NK-92 (cell line): ENCODE measurements around the gene TMEM200A.
"Not testable (repeated sequence)": the region's sequence is repeated elsewhere in the genome, so short reads cannot be mapped to it uniquely, and the experiment has no call there.

Source experiments
- DNase-seq: peaks from one replicate; lab custom pipeline; 2025; ENCODE audit not compliant: unreplicated experiment; lab: John Stamatoyannopoulos, UW

TMEM200A gene

DNA sequence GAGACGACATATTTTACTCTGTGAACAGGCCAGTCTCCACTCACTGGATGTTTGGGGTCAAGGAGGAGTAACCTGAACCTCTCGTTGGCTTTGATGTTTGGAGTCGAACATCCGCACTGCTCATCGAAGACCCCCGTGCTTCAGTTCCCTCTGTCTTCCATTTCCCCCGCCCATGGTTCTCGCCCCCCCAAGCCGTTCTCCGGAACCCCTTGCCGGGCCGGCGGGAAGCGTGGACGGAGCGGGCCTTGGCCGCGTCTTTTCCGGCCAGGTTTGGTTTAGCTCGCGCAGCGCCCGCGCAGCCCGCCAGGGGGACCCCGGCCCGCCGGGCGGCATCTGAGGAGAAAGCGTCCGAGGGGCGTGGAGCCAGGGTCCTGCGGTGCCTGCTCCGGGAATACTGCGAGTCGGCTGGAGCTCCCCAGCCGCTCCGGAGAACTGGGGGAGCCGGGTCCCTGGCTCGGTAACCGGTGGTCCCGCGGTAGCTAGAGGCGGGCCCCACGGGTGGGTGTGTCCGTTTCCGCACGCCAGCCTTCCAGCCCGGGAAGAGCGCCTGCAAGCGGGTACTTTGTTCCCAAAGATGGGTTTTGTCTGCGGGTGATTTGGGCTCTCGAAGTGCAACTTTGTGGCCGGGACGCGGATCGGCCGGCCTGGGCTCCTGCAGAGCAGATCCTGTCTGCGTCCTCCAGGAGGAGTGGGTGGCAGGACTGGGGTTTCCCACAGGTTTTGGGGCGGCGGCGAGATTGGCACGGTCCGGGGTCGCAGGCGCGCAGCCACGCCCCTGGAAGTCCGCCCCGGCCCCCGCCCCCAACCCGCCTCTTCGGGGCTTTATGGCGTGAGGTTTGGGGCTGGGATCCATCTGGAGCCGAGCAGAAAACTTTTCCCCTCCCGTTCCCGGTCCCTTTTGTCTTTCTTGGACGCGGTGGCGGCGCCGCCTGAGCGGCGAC lies at the start of gene TMEM200A:
Gene TMEM200A, plus strand, starts transcription at position 852 of the 941 bp plus-strand sequence. CDS start 74,406 bp downstream, outside the sequence.
- DNase-seq = no peak

DNA sequence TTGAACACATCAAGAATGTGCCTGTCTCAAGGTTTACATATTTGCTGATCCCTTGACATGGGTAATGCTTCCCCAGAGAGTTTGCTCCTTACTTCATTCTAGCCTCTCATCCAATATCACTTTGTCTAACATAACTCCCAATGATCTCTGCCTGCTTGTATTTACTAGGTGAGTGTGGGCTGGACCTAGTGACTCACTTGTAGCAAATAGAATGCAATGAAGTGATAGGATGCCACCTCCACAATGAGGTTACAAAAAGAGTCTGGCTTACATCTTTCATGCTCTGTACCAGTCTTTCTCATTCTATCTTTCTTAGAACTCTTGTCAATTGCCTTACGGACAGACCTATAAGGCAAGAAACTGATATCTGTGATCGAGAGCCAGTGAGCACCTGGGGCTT lies 44.9 kb upstream of the TMEM200A start:
- DNase-seq = no peak

DNA sequence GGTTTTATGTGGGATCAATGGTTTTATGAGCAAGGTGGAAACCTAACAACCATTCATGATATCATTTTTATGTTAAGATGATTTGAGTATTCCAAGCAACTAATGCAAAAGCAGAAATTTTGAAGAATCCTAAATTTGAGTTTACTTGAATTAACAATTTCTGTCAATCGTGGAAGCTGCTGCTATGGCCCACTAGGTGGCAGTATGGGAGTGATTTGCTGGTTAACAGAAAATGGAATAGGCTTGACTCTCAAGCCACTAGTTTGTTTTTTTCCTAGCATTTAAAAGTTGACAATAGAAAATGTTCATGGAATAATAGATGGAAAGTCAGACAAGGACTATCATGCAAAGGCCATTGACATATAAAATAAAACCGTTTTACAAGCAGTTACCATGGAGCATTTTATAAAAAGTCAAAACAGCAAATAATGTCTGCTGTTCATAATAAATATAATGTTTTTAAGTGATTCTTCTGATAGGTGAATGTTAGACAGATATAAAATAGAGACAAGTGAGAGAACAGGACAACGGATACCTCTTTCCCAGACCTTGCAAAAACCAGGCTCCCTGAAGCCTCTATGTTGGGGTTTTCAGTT lies 43.0 kb upstream of the TMEM200A start:
- DNase-seq = no peak

DNA sequence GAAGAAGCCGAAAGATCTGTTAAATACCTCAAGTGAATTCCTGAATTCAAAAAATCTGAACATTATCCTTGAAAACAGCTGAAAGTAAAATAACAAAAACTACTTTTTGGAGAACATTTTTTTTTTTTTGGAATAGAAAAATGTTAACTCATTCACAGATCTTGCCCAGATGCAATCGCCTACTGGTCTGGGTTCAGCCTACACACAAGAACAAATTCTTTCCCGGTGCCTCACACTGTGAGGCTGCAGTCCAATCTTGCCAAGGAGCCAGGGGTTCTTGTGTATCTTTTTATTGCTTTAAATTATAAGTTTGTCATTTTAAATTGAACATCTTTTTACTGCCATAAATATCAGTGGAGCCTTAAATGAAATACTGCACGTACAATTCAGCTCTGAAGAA lies 41.2 kb upstream of the TMEM200A start:
- DNase-seq = no peak

DNA sequence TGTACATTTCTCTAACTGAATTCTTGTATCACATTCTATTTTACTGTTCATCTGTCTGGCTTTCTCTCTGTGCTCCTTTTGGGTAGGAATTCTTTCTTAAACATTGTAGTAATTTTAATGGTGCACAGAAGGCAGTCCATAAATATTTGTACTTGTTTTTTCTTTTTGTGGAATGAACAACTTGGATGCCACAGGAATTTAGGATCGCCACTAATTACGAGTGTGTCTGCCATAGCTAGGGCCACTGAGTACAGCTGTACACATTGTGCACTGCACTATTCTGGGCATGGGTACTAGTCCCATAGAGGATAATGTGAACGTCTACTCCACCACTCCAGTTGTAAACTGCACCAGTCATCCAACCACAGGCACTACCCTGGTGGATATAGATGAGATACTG lies 39.3 kb upstream of the TMEM200A start:
- DNase-seq = no peak

DNA sequence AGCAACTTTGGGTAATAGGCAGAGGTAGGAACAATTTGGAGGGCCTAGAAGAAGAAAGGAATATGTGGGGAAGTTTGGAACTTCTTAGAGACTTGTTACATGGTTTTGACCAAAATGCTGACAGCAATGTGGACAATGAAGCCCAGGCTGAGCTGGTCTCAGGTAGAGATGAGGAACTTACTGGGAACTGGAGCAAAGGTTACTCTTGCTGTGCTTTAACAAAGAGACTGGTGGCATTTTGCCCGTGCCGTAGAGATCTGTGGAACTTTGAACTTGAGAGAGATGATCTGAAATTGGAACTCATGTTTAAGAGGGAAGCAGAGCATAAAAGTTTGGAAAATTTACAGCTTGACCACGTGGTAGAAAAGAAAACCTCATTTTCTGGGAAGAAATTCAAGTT lies 28.3 kb upstream of the TMEM200A start:
- DNase-seq = no peak

DNA sequence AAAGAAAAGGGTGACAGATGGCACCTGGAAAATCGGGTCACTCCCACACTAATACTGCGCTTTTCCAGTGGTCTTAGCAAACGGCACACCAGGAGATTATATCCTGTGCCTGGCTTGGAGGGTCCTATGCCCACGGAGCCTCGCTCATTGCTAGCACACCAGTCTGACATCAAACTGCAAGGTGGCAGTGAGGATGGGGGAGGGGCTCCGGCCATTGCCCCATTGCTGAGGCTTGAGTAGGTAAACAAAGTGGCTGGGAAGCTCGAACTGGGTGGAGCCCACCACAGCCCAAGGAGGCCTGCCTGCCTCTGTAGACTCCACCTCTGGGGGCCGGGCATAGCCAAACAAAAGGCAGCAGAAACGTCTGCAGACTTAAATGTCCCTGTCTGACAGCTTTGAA lies 19.5 kb upstream of the TMEM200A start:
- DNase-seq = not testable (repeated sequence)

DNA sequence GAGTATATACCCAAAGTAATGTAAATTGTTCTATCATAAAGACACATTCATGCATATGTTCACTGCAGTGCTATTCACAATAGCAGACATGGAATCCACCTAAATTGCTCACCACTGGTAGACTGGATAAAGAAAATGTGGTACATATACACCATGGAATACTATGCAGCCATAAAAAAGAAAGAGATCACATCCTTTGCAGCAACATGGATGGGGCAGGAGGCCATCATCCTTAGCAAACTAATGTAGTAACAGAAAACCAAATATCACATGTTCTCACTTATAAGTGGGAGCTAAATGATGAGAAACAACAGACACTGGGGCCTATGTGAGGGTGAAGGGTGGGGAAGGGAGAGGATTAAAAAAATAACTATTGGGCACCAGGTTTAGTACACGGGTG lies 11.5 kb upstream of the TMEM200A start:
- DNase-seq = no peak

DNA sequence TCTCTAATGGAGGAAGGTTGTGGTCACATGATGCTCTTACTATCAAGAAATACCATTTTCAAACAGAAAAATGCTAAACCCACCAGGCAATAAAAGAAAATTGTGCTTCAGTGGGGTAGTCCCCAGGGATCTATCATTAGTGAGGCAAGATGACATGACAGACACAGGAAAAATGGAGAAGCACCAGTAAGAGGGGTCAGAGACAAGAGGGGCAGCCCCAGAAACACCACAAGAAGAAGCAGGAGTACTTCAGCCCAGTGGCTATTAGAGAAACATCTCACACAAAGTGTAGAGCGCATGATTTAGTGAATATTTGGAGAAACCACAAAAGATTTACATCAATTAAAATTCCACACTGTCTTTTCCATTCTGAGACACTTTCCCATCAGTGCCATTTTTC lies 10.2 kb upstream of the TMEM200A start:
- no peak for DNase-seq

DNA sequence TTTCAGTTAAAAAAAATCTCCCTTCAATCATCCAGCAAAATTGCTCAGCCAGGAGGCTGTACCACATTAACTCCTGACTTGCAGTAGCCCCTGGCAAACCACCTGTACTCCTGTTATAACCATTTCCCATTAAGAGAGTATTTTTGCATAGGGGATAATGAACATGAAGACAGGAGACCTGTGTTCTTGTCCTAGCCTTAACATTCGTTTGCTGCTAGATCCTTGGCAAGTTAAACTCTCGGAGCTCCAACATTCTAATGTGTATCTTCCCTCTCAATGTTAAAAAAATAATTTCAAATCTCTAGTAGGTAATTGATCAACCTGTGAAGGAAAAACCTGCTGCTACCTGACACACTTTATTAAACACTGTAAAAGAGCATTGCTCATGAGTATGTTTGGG lies 8.4 kb upstream of the TMEM200A start:
- no peak for DNase-seq

DNA sequence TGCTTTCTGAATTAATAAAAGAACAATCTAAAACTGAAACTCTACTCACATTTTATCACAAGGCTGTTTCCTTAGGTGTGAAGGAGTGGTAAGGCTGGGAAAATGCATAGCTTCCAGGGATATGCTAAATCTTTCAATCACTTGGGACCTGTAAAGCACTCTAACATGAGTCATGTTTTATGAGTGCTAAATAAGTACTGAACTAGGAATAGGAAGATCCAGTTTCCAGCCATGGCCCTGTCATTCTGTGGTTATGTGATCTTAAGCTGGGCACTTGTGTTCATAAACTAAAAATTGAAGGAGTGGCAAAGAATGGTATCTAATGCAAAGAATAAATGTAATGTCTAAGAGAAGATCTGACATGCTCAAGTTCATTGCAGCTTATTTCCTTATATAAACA lies 6.1 kb upstream of the TMEM200A start:
- DNase-seq = no peak

DNA sequence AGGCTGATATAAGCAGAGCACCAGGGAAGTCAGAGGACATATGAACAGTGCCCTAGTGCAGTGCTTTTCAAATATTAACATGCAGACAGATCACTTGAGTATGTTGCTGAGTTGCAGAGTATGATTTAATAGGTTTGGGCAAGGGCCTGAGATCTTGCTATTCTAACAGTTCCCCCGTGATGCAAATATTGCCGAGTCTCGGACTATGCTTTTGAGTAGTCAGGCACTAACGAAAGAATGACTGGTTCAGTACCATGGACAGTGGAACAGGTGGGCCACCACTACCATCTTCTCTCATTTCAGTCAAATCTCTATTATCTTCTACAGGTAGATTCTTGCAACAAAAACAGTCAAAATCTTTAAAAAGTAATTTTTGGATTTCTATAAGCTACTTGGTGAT lies 3.7 kb upstream of the TMEM200A start:
- no peak for DNase-seq

DNA sequence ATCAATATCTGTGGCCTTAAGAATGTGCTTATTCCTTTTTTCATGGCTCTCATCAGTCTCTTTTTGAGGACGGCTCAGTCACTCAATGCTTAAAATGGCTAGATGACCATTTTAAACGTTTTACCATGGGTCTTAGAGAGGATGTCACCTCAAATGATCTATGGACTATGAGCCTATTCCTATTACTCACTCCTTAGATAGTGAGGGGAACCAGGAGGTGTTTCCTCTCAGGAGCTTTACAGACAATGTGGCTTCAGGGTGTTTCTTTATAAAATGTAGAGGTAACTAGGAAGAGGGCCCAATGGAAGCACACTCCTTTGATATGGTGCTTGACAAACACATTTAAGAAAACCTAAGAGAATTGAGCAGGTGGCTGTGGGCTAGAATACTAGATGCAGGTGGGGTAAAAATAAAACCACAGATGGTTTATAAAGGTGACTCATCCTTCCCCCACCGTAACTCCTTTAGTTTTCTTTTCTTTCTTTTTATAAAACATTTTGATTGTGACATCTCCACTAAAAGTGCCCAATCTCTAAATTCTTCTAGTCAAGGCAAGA lies 1.5 kb upstream of the TMEM200A start:
- no peak for DNase-seq

DNA sequence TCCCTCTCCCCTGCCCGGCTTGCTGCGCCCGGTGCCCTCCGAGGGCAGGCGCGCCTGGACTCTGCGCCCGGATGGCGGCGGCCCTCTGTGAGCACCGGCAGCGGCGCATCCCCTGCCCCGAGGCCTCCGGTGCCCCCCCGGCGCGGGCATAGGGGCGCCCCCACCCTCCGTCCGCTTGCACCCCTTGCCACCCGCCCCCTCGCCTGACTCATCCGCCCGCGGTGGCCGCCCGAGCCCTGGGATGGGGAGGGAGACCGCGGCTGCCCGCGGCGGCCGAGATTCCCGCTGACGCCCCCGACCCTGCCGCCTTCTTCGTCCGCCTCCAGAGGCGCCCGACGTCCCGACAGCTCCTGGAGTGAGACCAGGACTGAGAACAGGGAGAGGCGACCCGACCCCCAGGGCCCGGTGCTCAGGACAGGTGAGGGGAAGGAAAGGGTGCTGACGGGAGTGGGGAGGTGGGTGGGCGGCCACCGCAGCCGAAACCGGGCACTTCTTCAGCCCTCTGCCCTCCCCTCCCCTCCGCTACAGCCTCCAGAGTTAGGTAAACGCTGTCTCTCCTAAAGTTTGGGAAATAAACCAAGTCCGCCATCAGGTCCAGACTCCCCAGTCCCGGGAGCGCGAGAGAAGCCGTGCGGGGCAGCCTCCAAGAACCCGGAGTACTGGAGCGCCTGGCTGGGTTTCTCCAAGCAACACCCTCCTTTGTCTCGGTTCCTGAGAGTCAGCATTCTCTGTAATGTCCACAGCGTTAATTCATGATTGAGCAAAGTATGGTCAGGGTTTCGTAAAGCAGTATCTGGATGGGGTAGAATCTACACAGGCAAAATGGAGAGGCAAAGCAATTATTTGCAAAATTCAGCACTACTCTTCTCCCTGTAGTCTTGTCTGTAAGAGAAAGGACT lies 539 bp downstream of the TMEM200A start:
- no peak for DNase-seq

DNA sequence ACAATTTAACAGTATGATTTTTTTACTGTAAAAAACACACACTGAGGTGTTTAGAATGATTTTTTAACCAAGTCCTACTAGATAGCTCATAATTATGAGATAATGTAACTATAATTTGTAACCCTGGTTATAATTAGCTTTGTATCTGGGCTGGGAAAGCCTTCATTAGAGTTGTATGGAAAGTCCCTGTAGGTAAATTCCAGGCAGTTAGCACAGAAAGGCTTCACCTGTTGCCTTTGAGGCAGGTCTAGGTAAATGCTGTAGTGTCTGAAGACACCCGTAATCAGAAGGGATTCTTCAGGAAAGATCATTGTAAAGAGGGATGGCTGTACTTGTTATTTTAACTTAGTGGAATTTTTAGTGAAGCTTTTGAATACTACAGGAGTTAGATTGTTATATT lies 1.9 kb downstream of the TMEM200A start:
- no peak for DNase-seq

DNA sequence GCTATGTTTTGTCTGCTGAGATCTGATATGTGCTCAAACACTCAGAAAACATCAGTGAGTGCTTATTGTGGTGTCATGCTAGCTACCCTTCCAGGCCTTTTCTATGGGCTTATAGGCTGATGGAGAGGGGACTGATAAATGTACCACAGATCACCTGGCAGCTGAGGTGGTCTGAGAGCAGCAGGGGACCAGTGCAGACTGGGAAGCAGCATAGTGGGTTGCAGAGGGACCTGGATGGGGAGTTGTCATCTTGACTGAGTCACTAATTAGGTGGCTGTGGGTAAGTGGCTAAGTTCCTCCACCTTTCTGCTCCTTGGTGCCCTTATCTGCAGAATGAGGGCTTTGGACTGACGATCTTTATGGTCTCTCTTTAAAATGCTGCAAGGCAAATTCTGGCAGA lies 2.8 kb downstream of the TMEM200A start:
- no peak for DNase-seq

DNA sequence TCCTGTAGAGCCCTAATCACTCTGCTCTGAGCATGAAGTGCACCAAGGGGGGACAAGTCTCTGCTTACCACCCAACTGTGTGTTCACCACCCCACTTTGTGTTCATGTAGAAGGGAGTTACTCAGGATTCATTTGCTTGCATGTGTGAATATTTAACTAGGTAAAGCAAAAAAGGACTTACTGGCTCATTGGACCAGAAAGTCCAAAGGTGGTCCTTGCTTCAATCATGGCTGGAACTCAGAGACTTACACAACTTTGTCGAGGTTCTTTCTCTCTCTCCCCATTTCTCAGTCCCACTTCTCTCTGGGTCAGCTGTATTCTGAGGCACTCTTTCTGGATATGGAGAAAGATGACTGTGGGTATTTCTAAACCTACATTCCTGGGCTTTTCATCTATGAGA lies 4.0 kb downstream of the TMEM200A start:
- no peak for DNase-seq

DNA sequence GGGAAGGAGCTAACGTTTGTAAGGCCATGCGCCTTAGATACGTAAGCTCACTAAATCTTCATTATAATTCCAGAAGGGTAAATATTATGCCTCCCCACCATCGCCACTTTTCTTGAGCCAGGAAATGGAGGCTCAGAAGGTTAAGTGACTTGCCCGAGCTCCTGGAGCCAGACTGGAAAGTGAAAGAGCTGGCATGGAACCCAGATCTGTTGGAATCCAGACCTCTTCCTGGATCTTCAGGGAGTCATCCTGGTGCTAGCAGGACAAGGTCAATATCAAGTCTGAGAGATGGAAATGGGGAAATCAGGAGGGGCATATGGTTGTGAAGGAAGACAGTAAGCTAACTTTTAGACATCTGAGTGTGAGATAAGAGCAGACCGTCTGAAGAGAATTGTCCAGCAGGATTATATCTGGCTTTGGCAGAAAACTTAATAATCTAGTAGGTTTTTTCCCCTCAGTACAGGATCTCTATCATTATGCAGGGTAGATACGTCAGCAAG lies 6.2 kb downstream of the TMEM200A start:
- no peak for DNase-seq

DNA sequence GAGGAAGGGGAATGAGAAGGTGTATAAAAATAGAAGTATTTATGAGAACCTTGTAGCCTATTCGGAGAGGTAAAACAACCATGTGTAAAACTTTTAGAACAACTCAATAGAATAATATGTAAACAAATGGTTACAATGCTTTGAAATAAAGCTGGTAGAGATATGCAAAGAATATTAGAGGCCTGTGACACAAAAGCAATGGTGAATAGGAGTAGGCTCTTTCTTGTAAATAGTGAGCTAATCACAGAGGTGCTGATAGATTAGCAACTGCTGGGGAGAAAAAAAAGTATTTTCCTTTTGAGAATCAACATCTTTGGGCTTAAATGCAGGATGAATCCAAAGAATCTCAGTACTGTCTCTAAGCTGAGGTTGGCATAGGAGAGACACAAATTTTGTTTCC lies 7.0 kb downstream of the TMEM200A start:
- DNase-seq = no peak

DNA sequence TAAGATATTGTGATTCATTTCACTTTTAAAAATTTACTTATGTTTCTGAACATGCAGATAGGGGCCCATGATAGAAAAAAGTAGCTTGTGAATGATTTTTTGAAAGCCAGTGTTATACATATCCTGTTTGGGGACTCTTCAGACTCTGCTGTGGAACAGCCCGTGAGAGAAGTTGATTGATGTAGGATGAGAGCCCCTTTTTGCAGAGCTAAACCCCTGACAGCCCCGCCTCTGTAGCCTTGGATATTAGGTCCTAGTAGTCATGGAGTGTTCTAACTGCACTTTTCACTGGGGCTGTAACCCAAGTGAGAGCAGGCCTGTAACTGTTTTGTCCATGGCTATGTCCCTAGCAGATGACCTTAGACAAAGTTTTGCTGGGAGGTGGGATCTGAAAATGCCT lies 8.2 kb downstream of the TMEM200A start:
- DNase-seq = no peak

DNA sequence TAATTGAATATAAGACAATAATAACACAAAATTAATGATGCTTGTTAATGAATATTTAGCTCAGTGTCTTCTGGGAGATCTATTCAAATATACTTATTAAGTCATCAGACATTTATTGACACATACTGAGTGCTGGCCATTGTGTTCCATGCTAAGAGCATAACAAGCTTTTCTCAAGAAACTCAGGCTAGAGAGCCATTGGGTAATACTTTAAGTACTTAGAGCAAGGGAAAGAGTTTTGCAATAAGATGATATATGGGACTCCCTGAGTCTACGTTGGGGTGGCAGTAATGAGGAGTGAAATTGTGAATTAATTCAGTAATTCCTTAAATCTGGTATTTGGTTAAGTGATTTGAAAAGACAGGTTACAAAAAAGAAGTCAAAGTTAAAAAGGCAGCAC lies 11.1 kb downstream of the TMEM200A start:
- DNase-seq = no peak
